Activated CD4-positive, alpha-beta T cell treated with anti-CD3 and anti-CD28 coated beads for 36 hours (primary cell): Measurements from ENCODE around the gene KLF7. TPM values are rescaled to one million over a fixed set of nuclear protein-coding genes. Genes with fewer than 3 reads are reported as not detected.
A peak's percentile ranks its signal among the peaks of the same experiment; 100 is the strongest.

Experiments
- ATAC-seq: fragments of 200-7000 bp; cut with Tn5 transposase; one replicate; pipeline ENCODE4 v1.10.0; 2021; ENCODE audit warnings: mild to moderate bottlenecking, moderate library complexity
- CTCF ChIA-PET: fragments of 350-600 bp; sonication (Branson Sonifier 250); formaldehyde crosslinking; loops from one replicate; lab custom pipeline; 2021; ENCODE audit warnings: antibody characterized with exemption; lab: Charles Lee
- POLR2A ChIA-PET: fragments of 350-600 bp; sonication (Branson Sonifier 250); formaldehyde crosslinking; loops from one replicate; lab custom pipeline; 2021; ENCODE audit warnings: antibody characterized with exemption, inconsistent platforms; lab: Charles Lee
- DNase-seq: peaks from one replicate; pipeline ENCODE4 v3.0.0-alpha.2; 2020
- H3K27ac Mint-ChIP-seq: one replicate; pipeline ENCODE4 v1.8.0; 2021; ENCODE audit warnings: mixed read lengths
- H3K27me3 Mint-ChIP-seq: one replicate; pipeline ENCODE4 v1.8.0; 2021; ENCODE audit warnings: mixed read lengths
- H3K36me3 Mint-ChIP-seq: one replicate; pipeline ENCODE4 v1.8.0; 2021; ENCODE audit warnings: low read depth, mixed read lengths
- H3K4me1 Mint-ChIP-seq: one replicate; pipeline ENCODE4 v1.8.0; 2021; ENCODE audit warnings: mixed read lengths
- H3K4me3 Mint-ChIP-seq: one replicate; pipeline ENCODE4 v1.8.0; 2021; ENCODE audit warnings: mild to moderate bottlenecking, moderate library complexity, mixed read lengths
- H3K9me3 Mint-ChIP-seq: one replicate; pipeline ENCODE4 v1.8.0; 2021; ENCODE audit warnings: low read depth, mixed read lengths
- intact Hi-C, 2 experiments: fragments of 100-400 bp; cut with DNase I in 1 of 2; cut with micrococcal nuclease in 1 of 2; formaldehyde crosslinking; loops; one replicate each; pipeline versions ENCODE4 v1.14.2 to v1.15.1; 2022 to 2024; cut with DNase I, micrococcal nuclease
- total RNA-seq, 2 experiments: library from RNA; stranded (reverse); gene quantifications; one replicate each; pipeline ENCODE4 v1.2.3, GENCODE V29; 2021

KLF7 gene
- total RNA-seq, 2 experiments from 2014 or later, result 21.9 to 32.7 TPM

- intact Hi-C loops, result no loop called here
- Mint-ChIP-seq H3K27me3 (no peaks in the 10 kb centered on the region), H3K27ac (no peak overlapping the region), H3K4me3 (no peak overlapping the region), H3K9me3 (no peaks in the 10 kb centered on the region), H3K36me3 (no peaks in the 10 kb centered on the region), H3K4me1 (peaks cover 28% of the 10 kb centered on the region)
- DNase-seq (no peak), ATAC-seq (peak; percentile 30)
- ChIA-PET CTCF (no interaction called here), POLR2A (no interaction called here)
Observed at GRCh38 chr2:207113414-207113813, 52.3 kb downstream of the KLF7 start.

- peaks cover 33% of the 10 kb centered on the region for H3K4me1 Mint-ChIP-seq
- H3K27me3 Mint-ChIP-seq, result no peaks in the 10 kb centered on the region
- no peak overlapping the region for H3K4me3 Mint-ChIP-seq
- CTCF ChIA-PET, result no interaction called here
- DNase-seq (no peak), ATAC-seq (no peak)
- no peaks in the 10 kb centered on the region for H3K36me3 Mint-ChIP-seq
- POLR2A ChIA-PET, result no interaction called here
- no peak overlapping the region for H3K27ac Mint-ChIP-seq
- H3K9me3 Mint-ChIP-seq, result no peaks in the 10 kb centered on the region
- intact Hi-C loops, result no loop called here
Observed at GRCh38 chr2:207112785-207113184, 53.0 kb downstream of the KLF7 start.

- Mint-ChIP-seq H3K27me3 (no peaks in the 10 kb centered on the region), H3K27ac (no peak overlapping the region), H3K4me1 (peaks cover 36% of the 10 kb centered on the region), H3K4me3 (no peak overlapping the region), H3K9me3 (no peaks in the 10 kb centered on the region), H3K36me3 (peaks cover 2% of the 10 kb centered on the region)
- POLR2A ChIA-PET, result no interaction called here
- ATAC-seq (no peak), DNase-seq (no peak)
- CTCF ChIA-PET, result no interaction called here
- intact Hi-C loops, result no loop called here
Observed at GRCh38 chr2:207112383-207112782, 53.4 kb downstream of the KLF7 start.

GRCh38 chr2:207111757-207112156 lies 54.0 kb downstream of the KLF7 start:
- Mint-ChIP-seq H3K27ac (no peak overlapping the region), H3K9me3 (no peaks in the 10 kb centered on the region), H3K36me3 (peaks cover 2% of the 10 kb centered on the region), H3K4me1 (peaks cover 36% of the 10 kb centered on the region), H3K27me3 (no peaks in the 10 kb centered on the region), H3K4me3 (no peak overlapping the region)
- ATAC-seq (no peak), DNase-seq (no peak)
- intact Hi-C loops, result no loop called here
- ChIA-PET CTCF (no interaction called here), POLR2A (no interaction called here)

GRCh38 chr2:207110715-207111114 lies 55.0 kb downstream of the KLF7 start:
- CTCF ChIA-PET, result no interaction called here

GRCh38 chr2:207110310-207110709 lies 55.4 kb downstream of the KLF7 start:
- peaks cover 9% of the 10 kb centered on the region for H3K36me3 Mint-ChIP-seq
- ATAC-seq (no peak), DNase-seq (no peak)
- intact Hi-C loops, result no loop called here
- no peaks in the 10 kb centered on the region for H3K9me3 Mint-ChIP-seq
- H3K4me3 Mint-ChIP-seq, result no peak overlapping the region
- ChIA-PET POLR2A (no interaction called here), CTCF (interaction anchor here (1.0 kb wide), 2 partner anchors 19 to 135 kb away, joined by 3 read pairs; no protein-coding TSS in a partner anchor)
- H3K27ac Mint-ChIP-seq, result no peak overlapping the region
- H3K27me3 Mint-ChIP-seq, result no peaks in the 10 kb centered on the region
- H3K4me1 Mint-ChIP-seq, result peaks cover 36% of the 10 kb centered on the region

More at GRCh38 chr2:207110715-207111114, 55.0 kb downstream of the KLF7 start:
- H3K9me3 Mint-ChIP-seq, result no peaks in the 10 kb centered on the region
- no peak overlapping the region for H3K27ac Mint-ChIP-seq
- no peaks in the 10 kb centered on the region for H3K27me3 Mint-ChIP-seq
- peaks cover 36% of the 10 kb centered on the region for H3K4me1 Mint-ChIP-seq
- intact Hi-C loops, result no loop called here
- DNase-seq (no peak), ATAC-seq (no peak)
- peaks cover 9% of the 10 kb centered on the region for H3K36me3 Mint-ChIP-seq
- POLR2A ChIA-PET, result no interaction called here
- H3K4me3 Mint-ChIP-seq, result no peak overlapping the region

GRCh38 chr2:207109768-207110167 lies 56.0 kb downstream of the KLF7 start:
- DNase-seq, result no peak

GRCh38 chr2:207108440-207108839 lies 57.3 kb downstream of the KLF7 start:
- DNase-seq (no peak), ATAC-seq (no peak)
- Mint-ChIP-seq H3K27me3 (no peaks in the 10 kb centered on the region), H3K4me3 (no peak overlapping the region), H3K36me3 (peaks cover 12% of the 10 kb centered on the region), H3K9me3 (no peaks in the 10 kb centered on the region), H3K4me1 (peaks cover 36% of the 10 kb centered on the region), H3K27ac (no peak overlapping the region)
- ChIA-PET CTCF (interaction anchor here (1.2 kb wide), 2 partner anchors 14 to 35 kb away, joined by 3 to 5 read pairs; no protein-coding TSS in a partner anchor), POLR2A (no interaction called here)
- intact Hi-C loops, result no loop called here

More at GRCh38 chr2:207109768-207110167, 56.0 kb downstream of the KLF7 start:
- H3K27ac Mint-ChIP-seq, result no peak overlapping the region
- ChIA-PET CTCF (interaction anchor here (1.0 to 1.2 kb wide), 5 partner anchors 13 to 363 kb away, joined by 3 to 5 read pairs (median 3); no protein-coding TSS in a partner anchor), POLR2A (no interaction called here)
- no peaks in the 10 kb centered on the region for H3K27me3 Mint-ChIP-seq
- H3K4me1 Mint-ChIP-seq, result peaks cover 36% of the 10 kb centered on the region
- no peak for ATAC-seq
- no peaks in the 10 kb centered on the region for H3K9me3 Mint-ChIP-seq
- no peak overlapping the region for H3K4me3 Mint-ChIP-seq
- peaks cover 9% of the 10 kb centered on the region for H3K36me3 Mint-ChIP-seq
- intact Hi-C loops, result no loop called here

- Mint-ChIP-seq H3K27me3 (no peaks in the 10 kb centered on the region), H3K4me3 (no peak overlapping the region), H3K27ac (no peak overlapping the region), H3K9me3 (no peaks in the 10 kb centered on the region), H3K36me3 (peaks cover 12% of the 10 kb centered on the region), H3K4me1 (peaks cover 35% of the 10 kb centered on the region)
- peak; percentile 18 for DNase-seq
- intact Hi-C loops, result no loop called here
- CTCF ChIA-PET, result interaction anchor here (1.0 to 2.5 kb wide), 3 partner anchors 8 to 147 kb away, joined by 3 to 15 read pairs (median 4); no protein-coding TSS in a partner anchor
- POLR2A ChIA-PET, result no interaction called here
- ATAC-seq, result no peak
Observed at GRCh38 chr2:207107551-207107950, 58.2 kb downstream of the KLF7 start.

GRCh38 chr2:207107131-207107530 lies 58.6 kb downstream of the KLF7 start:
- no peak overlapping the region for H3K4me3 Mint-ChIP-seq
- H3K36me3 Mint-ChIP-seq, result peaks cover 12% of the 10 kb centered on the region
- no peaks in the 10 kb centered on the region for H3K27me3 Mint-ChIP-seq
- POLR2A ChIA-PET, result no interaction called here
- H3K9me3 Mint-ChIP-seq, result no peaks in the 10 kb centered on the region
- no peak overlapping the region for H3K27ac Mint-ChIP-seq
- ATAC-seq, result no peak
- no peak for DNase-seq
- intact Hi-C loops, result no loop called here
- peaks cover 31% of the 10 kb centered on the region for H3K4me1 Mint-ChIP-seq
- CTCF ChIA-PET, result interaction anchor here (0.7 to 2.5 kb wide), 4 partner anchors 9 to 146 kb away, joined by 3 to 15 read pairs (median 4); no protein-coding TSS in a partner anchor

- CTCF ChIA-PET, result interaction anchor here (1.2 to 1.3 kb wide), 2 partner anchors 29 to 302 kb away, joined by 3 to 6 read pairs; no protein-coding TSS in a partner anchor
- H3K36me3 Mint-ChIP-seq, result peaks cover 23% of the 10 kb centered on the region
- DNase-seq (no peak), ATAC-seq (no peak)
- no peaks in the 10 kb centered on the region for H3K9me3 Mint-ChIP-seq
- no peak overlapping the region for H3K4me3 Mint-ChIP-seq
- H3K27me3 Mint-ChIP-seq, result no peaks in the 10 kb centered on the region
- H3K27ac Mint-ChIP-seq, result no peak overlapping the region
- intact Hi-C loops, result no loop called here
- peaks cover 12% of the 10 kb centered on the region for H3K4me1 Mint-ChIP-seq
- POLR2A ChIA-PET, result no interaction called here
Observed at GRCh38 chr2:207103132-207103531, 62.6 kb downstream of the KLF7 start.

- no peaks in the 10 kb centered on the region for H3K27me3 Mint-ChIP-seq
- H3K4me3 Mint-ChIP-seq, result no peak overlapping the region
- ChIA-PET CTCF (no interaction called here), POLR2A (no interaction called here)
- H3K36me3 Mint-ChIP-seq, result peaks cover 22% of the 10 kb centered on the region
- H3K4me1 Mint-ChIP-seq, result peaks cover 5% of the 10 kb centered on the region
- DNase-seq (no peak), ATAC-seq (no peak)
- intact Hi-C loops, result no loop called here
- no peaks in the 10 kb centered on the region for H3K9me3 Mint-ChIP-seq
- H3K27ac Mint-ChIP-seq, result no peak overlapping the region
Observed at GRCh38 chr2:207101984-207102383, 63.8 kb downstream of the KLF7 start.
